GM19193 (cell line): ENCODE results near the gene SEMA6A.

Source experiments
- POLR2A ChIP-seq: IDR thresholded peaks from 4 replicates; pipeline ENCODE4 v1.6.1; 2011; ENCODE audit not compliant: insufficient read depth, insufficient read length; ENCODE audit errors: extremely low read depth

The SEMA6A gene

DNA sequence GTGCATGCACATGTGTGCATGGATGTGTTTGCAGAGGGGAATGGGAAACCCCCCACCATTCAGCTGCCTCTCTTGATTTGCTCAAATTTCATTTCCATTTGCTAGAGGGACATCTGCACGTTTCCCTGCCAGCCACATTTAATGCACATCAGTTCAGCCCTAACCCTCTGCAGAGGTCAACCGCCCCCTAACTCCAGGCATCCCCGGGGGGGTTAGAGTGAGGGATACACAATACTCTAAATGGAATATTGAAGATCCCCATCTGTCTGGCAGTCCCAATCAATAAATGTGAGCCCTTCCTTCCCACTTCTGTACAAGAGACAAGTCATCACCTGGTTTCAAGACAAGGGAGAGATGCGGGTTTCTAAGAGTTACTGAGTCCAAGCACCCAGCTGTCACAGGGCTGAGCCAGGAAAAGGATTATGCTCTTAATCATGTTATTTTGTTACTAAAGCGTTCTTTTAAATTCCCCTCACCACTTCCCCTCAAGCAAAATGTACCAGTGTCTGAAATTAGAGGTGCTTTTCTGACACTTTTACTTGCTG is 134.1 kb downstream of the SEMA6A start:
- TF ChIP-seq POLR2A = no peak

DNA sequence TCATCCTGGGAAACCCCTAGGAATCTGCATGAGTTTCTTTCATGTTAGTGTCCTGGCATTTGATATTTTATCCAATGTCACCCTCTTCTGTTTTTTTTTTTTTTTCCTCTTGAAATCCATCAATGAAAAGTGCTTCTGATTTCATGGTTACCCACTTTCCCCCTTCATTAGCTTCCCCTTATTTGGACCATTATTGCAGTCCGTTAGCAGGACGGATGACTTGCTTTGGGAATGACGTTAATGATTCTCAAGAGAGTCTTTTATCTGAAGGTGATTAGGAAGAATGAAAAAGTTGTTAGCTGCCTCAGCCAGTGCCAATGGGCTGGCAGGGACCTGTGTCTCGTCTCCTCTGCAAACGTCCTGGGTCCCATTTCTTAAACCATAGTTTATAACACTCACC is 134.7 kb downstream of the SEMA6A start:
- no peak for TF ChIP-seq POLR2A

DNA sequence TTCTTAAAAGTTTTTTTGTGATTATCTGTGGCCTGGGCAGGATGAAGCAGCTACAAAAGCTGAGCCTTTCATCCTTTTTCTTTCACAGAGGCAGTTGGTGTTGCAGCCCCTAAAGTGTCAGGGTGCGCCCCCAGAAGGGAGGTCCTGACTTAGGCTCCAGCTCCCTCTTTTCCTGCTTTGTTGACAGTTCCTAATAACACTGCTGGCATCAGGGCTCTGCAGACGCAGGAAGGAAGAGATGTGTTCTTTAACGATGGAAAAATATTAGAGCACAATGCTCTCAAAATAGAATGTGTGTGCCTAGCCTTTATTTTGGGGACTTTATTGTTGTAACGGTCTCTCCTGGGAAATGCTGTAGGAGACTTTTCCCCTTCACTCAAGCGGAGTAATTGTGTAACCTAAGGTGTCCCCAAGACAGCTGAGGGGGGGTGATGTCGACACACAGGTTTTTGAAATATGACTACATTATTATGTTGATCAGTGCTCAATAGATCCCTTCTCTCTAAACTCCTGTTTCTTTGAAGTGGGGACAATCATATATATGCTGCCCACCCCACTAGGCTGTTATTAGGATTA is 135.6 kb downstream of the SEMA6A start:
- no peak for TF ChIP-seq POLR2A

DNA sequence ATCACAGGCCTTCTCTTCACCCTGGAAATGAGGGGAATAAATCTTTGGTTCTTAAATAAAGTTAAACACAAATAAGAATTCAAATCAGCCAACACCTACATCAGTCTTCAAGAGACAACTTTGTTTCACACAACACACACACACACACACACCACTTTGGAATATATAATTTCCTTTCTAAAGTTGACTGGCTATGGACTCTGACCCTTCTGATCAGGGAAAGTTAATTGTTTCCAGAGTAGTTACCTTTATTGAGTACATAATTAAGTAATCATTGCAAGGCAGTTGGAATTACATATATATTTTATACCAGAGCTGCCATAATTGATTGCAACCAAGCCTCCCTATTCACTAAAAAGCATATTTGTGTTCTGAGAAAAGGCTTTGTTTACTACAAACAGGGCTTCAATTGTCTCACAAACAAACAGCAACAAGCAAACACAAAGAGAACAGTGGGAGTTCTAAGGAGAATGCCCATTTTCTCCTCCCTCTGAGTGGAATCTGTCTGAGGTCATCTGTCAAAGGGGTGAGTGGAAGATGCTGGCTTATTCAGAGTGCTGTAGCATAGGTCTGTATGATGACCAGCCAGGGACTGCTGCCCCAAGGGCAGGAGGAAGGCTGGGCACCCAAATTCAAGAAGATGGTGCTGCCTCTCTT is 136.6 kb downstream of the SEMA6A start:
- no peak for TF ChIP-seq POLR2A

DNA sequence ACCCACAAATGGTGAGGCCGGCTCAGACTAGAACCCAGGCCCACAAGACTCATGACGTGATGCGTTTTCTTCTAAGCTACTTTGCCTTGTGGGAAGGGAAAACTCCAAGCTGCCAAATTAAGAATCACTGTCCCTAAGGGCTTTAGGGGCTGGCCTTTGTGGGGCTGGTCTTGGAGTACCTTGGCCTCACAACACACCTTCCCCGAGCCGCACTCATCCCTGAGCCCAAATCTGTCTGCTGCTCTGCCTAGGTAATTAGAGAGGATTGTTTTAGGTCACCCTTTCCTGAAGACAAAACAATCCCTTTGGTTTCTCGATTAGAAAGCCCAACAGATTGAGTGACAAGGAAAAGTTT is 137.3 kb downstream of the SEMA6A start:
- TF ChIP-seq POLR2A = no peak

DNA sequence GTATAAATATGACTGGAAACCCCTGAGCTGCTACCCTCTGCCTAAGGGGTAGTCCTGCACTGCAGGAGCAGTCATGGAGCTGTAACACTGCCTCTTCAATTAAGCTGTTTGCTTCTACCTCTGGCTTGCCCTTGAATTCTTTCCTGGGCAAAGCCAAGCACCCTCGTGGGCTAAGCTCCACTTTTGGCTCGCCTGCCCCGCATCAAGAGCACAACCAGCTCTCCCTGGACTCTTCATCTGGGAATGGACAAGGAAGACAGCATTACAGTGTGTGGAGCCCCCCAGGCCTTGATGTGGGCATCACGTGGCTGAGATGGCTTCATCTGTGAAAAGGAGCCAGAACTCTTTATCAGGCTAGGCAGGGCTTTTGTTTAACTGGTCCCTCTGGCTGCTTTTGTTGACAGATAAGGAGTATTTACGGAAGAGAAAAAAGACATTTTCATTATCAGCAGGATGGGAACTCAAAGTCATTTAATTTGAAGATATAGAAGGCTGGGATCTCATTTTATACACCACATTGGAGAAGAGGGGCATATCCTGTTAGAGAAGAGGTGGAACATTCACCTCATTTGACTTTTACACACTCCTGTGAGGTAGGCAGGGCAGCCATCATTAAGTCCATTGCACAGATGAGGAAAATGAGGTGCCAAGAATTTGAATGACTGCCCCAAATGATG is 137.8 kb downstream of the SEMA6A start:
- no peak for TF ChIP-seq POLR2A

DNA sequence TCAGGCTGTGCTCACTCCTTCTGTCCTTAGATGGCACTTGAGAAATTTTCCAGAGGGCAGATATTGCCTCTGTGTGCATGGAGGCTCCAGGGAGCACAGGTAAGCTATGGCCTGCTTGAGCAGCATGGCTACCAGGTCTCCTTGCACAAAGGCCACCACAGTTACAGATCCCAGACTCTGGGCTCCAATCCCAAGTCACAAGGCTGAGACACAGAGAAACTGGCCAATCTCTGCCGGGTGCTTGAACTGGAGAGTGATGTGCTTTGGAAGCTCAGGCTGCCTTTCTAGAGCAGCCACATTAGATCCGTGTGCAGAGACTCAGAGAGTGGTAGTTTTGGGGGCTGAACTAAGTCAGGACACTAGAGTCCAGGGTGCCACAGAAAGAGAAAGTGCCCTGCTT is 145.7 kb downstream of the SEMA6A start:
- no peak for TF ChIP-seq POLR2A

DNA sequence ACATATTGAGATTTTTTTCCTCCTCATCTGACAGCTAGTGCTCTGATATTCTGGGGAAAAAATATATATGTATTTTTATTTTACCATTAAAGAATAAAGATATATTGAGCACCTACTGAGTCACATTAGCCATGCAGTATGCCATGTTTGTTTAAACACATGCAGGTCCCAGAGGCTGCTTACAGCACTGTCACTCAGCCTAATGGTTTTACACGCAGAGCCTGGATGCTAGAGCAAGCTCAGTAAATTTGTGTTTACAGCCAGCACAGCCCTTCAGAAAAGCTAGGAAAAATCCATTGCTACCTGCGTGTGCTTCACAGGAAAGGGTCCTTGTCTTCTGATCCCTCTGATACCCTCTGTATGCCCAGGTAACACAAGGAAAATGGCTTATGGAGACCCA is 146.2 kb downstream of the SEMA6A start:
- no peak for TF ChIP-seq POLR2A

DNA sequence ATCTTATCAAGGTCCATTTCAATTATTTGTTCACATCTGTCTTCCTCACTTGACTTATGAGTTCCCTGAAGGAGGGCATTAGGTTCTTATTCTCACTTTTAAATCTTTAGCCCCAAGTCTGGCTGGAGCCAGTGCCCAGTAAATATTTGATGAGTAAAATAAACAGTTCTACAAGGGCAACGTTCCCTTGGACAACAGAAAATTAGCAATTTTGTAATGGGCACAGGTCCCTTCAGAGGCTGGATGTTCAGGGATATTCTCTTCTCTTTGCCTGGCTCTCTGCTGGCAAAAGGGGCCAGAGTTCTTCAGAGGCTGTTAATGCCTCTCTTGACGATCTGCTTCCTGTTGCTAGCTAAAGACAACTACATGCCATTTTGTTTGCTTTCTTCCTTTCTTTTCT is 149.7 kb downstream of the SEMA6A start:
- no peak for TF ChIP-seq POLR2A

DNA sequence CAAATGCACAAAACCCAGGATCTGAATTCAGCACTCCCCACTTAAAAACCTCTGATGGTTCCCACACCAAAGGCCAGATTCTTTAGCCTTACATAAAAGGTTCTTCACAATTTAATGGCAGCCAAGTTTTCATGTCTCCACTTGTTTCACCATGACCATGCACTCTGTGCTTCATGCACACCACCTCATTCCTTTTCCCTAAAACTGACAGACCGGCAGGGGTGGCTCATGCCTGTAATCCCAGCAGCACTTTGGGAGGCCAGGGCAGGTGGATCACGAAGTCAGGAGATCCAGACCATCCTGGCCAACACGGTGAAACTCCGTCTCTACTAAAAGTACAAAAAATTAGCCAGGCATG is 150.4 kb downstream of the SEMA6A start:
- no peak for TF ChIP-seq POLR2A

DNA sequence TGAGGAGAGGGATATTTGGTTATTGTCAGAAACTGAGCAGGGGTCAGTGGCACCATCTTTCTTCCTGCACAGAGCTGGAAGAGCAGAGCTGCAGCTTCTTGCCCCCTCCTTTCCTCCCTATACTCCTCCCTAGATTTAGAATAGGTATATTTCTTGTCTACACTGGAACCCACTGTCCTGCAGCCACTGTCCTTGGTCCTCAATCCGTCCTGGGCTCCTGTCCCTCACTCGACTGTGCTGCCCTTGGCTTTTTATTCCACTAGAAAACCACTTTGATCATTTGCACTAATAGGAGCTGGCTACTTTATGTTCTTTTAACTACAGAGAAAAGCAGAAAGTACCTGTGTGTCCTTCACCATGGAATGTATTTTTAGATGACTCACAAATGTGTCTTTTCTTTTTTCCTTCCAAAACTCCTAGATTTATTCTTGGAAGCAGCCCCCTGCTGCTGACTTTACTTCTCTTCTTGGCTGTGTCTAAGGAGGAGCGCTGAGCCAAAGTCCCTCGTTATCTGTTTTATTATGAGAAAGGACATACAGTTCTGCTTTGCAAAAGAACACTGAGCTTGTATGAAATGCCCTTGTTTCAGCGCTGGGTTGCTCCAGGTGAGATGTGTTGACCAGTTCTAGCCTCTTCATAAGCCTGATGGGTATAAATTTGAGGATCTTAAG is 150.9 kb downstream of the SEMA6A start:
- no peak for TF ChIP-seq POLR2A

DNA sequence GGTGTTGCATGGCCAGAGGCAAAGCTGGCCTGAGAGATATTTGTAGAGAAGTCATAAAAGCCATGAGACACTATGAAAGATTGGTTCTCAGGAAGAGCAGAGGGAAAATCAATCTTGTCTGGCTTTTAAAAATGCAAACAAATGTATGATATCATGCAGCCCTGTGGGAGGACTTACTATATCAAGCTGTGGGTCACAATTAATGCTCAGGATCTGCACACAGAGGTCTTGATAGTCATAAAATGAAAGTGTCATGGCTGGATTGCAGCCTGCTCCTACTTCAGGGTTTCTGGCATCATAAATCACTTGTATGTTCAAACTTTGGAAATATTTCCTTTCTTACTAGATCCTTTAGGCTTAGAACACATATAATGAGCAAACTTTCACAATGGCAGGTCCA is 151.5 kb downstream of the SEMA6A start:
- no peak for TF ChIP-seq POLR2A

DNA sequence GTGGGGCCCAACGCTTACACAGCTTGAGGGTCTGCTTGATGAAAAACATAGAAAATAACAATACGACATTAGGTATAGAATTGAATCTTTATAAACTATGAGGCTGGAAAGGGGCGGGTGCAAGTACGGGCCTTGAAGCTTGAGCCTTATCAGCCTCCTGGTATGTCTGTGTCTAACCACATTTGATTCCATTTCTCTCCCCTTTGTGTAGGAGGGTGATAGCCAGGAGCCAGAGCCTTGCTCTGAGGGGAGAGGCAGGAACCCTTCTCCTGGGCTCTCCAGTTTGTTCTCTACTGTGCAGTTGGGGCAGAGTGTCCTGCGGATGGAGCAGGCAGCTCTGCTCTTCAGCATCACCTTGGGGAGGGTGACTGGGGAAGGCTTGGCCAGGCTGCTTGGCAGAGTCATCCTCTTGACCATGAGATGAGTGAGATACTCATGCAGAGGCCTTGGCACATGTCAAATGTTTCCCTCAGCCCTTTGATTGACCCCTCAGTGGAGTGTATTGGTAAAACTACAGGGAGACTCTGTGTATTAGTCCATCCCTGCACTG is 153.5 kb downstream of the SEMA6A start:
- TF ChIP-seq POLR2A = no peak

DNA sequence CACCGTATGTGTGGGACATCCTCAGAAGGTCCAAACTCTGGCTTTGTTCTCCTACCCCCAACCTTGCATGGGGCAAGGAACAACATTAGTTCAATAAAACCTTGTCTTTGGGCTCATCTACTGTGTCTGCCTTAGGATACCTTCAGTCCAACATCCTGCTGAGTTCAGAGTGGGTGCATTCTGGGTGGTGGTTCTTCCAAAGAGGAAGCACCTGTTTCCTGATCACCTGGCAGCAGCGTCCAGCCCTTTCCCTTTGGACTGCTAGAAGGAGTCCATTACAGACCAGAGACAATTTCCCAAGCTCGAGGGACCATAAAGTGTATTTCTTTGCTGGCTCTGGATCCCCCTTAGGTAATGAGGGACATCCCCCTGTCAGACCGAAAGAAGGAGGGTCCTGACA is 154.1 kb downstream of the SEMA6A start:
- TF ChIP-seq POLR2A = no peak

DNA sequence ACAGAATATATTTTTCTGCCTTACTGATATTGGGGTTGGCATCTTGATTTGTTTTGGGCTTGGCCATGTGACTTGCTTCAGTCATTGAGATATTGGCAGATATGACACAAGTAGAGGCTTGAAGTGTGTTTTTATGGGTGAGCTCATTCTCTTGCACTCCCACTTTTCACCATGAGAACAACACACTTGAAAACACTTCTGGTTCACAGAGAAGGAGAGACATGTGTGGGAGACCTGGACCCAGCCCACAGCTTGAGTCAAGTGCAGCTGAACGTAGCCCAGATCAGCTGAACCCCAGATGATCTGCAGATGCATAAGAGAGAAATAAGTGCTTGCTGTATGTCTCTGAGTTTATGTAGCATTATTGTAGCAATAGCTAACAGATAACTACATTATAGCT is 155.4 kb downstream of the SEMA6A start:
- TF ChIP-seq POLR2A = no peak
